Measurements from ENCODE around the gene ABHD1.

The ABHD1 gene

GRCh38 chr2:27145682-27146081 is 22.1 kb downstream of the ABHD1 start:
- ChIA-PET CTCF (interaction anchor here (0.6 kb wide), 1 partner anchor 24 kb away, joined by 3 read pairs; no protein-coding TSS in a partner anchor), POLR2A (ENCODE audit: low non-redundant PET) (no interaction called here)
- no peak for TF ChIP-seq CTCF (conservative IDR thresholded peaks at IDR 0.05; ENCODE audit: low read depth)
- no peak for DNase-seq (ENCODE audit: low spot score)
- no peak overlapping the region for H3K27ac ChIP-seq

DNA sequence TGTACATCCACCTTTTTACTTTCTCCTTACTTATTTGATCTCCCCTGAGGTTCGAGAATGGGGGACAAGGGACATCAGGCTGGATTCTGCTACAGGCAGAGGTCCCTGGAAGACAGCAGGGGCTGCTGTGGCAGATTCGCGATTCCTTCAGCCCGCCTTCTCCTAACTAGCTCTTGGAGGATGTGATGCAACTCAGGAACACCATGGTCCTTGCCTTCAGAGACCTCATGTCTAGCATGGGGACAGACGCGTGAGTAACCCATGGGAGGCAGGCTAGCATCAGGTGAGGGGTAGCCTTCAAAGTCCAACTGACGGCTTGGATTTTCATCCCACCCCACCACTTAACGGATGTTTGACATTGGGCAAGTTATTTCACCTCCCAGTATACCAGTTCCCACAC is 24.3 kb downstream of the ABHD1 start:
- ChIA-PET CTCF (no interaction called here), POLR2A (ENCODE audit: low non-redundant PET) (no interaction called here)
- TF ChIP-seq CTCF (conservative IDR thresholded peaks at IDR 0.05; ENCODE audit: low read depth): no peak
- no peak overlapping the region for H3K27ac ChIP-seq
- DNase-seq (ENCODE audit: low spot score): no peak

DNA sequence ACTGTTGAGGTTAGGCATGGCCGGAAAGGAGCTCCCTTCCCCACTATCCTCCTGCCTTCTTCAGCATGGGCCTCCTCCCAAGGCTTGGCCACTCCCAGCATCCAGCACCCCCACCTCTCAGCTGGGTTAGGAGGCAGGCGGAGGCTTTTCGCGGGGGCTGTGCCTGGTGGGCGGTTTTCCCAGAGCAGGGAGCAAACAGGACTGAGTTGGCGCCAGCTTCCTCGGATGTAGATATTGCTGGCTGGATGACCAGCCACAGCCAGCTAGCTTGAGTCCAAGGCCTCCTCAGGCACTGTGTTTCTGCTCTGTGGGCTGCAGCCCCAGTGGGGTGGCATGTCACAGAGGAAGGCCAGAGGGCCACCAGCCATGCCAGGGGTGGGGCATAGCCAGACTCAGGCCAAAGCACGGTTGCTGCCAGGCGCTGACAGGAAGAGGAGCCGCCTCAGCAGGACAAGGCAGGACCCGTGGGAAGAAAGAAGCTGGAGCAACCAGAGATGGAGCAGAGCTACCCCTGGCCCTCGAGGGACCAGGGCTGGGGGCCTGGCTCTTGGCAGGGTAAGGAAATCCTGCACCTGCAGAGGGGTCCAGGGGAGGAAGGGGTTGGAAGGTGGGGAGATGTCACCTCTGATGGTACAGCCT is 25.3 kb downstream of the ABHD1 start, which contains the start of gene TCF23:
Gene TCF23 (plus strand): TSS at position 204 of the 639 bp plus-strand sequence. CDS start 130 bp downstream, at position 334.
- ChIA-PET POLR2A (ENCODE audit: low non-redundant PET) (no interaction called here), CTCF (interaction anchor here (1.3 kb wide), 1 partner anchor 21 kb away, joined by 7 read pairs; no protein-coding TSS in a partner anchor)
- DNase-seq (ENCODE audit: low spot score): no peak
- no peak within 1 kb of the TSS for H3K27ac ChIP-seq
- no peak for TF ChIP-seq CTCF (conservative IDR thresholded peaks at IDR 0.05; ENCODE audit: low read depth)

DNA sequence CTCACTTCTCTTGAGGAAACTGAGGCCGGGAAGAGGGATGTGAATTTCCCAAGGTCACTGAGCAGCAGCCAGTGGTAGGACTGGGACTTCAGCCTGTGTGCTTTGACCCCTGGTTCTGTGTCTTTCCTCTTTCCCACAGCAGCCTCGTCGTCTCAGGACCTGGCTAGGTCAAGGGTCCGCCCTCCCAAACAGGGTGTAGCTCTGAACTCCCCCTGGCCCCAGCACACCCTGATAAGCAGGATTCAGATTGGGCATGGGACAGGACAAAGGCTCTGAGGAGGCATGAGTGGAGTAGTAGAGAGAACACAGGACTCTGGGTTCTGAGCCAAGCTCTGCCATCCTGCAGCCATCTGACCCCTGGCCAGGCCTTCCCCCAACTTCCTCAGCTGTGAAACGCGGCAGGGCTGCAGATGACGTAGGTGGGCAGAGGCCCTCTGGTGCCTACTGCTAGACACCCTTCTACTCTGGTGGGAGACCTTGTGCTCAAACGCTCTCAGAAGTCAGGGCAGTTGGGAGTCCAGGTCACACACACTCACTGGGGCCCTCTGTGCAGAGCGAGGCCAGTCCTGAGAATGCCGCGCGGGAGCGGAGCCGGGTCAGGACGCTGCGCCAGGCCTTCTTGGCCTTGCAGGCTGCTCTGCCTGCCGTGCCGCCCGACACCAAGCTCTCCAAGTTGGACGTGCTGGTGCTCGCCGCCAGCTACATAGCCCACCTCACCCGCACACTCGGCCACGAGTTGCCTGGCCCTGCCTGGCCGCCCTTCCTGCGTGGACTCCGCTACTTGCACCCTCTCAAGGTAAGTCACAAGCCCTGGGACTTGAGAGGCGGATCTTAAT is 26.2 kb downstream of the ABHD1 start:
- POLR2A ChIA-PET (ENCODE audit: low non-redundant PET): no interaction called here
- no peak for TF ChIP-seq CTCF (conservative IDR thresholded peaks at IDR 0.05; ENCODE audit: low read depth)
- no peak for DNase-seq (ENCODE audit: low spot score)
- no peak overlapping the region for H3K27ac ChIP-seq
- CTCF ChIA-PET: interaction anchor here (1.3 kb wide), 1 partner anchor 21 kb away, joined by 7 read pairs; no protein-coding TSS in a partner anchor

GRCh38 chr2:27150639-27151230 is 27.1 kb downstream of the ABHD1 start:
- CTCF ChIA-PET: interaction anchor here (1.0 kb wide), 1 partner anchor 19 kb away, joined by 3 read pairs; no protein-coding TSS in a partner anchor
- POLR2A ChIA-PET (ENCODE audit: low non-redundant PET): no interaction called here

More at GRCh38 chr2:27150639-27151230, 27.1 kb downstream of the ABHD1 start:
- DNase-seq (ENCODE audit: low spot score): no peak
- no peak overlapping the region for H3K27ac ChIP-seq
- no peak for TF ChIP-seq CTCF (conservative IDR thresholded peaks at IDR 0.05; ENCODE audit: low read depth)

All from RWPE1 (cell line).